ENCODE results near the gene CIB4.

Gene CIB4

DNA sequence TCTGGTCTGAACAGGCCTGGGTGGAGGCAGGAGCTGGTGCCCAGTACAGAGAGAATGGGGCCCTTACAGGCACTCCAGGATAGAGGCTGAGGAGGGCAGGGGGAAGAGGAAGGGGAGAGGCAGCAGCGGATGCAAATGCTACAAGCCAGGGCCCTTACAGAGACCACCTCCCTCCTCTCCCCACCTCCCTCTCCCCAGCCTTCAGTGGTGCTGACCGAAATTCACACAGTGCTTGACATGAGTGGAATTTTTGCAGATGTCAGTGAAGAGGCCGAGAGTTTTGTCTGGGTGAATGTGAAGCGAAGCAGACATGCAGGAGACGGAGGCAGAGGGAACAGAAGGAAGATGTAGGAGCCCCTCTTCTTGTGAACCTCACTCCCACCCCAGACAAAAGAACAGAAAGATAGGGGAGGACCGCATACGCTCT, 31.9 kb downstream of the CIB4 start:
- Histone ChIP-seq H3K27ac (ENCODE audit: insufficient read depth, low read length, poor library complexity, severe bottlenecking) (no peak overlapping the region), H3K4me1 (ENCODE audit: control insufficient read depth, insufficient read depth, low read length, poor library complexity, severe bottlenecking) (no peaks in the 10 kb centered on the region), H3K9me3 (ENCODE audit: control insufficient read depth, low read length) (no peaks in the 10 kb centered on the region), H3K36me3 (ENCODE audit: control insufficient read depth, insufficient read depth, low read length) (no peaks in the 10 kb centered on the region), H3K27me3 (replicated peaks; ENCODE audit: control insufficient read depth, insufficient read depth, low read length, poor library complexity, severe bottlenecking) (no peaks in the 10 kb centered on the region), H3K4me3 (ENCODE audit: insufficient read depth, low read depth, low read length, poor library complexity, severe bottlenecking) (no peak overlapping the region)
- no peak for DNase-seq

- no peak overlapping the region for H3K27ac ChIP-seq (ENCODE audit: insufficient read depth, low read length, poor library complexity, severe bottlenecking)
- no peak for DNase-seq
- H3K4me3 ChIP-seq (ENCODE audit: insufficient read depth, low read depth, low read length, poor library complexity, severe bottlenecking), result no peak overlapping the region
- no peaks in the 10 kb centered on the region for H3K27me3 ChIP-seq (replicated peaks; ENCODE audit: control insufficient read depth, insufficient read depth, low read length, poor library complexity, severe bottlenecking)
- no peaks in the 10 kb centered on the region for H3K36me3 ChIP-seq (ENCODE audit: control insufficient read depth, insufficient read depth, low read length)
- no peaks in the 10 kb centered on the region for H3K4me1 ChIP-seq (ENCODE audit: control insufficient read depth, insufficient read depth, low read length, poor library complexity, severe bottlenecking)
- H3K9me3 ChIP-seq (ENCODE audit: control insufficient read depth, low read length), result no peaks in the 10 kb centered on the region
These were observed 32.6 kb downstream of the CIB4 start for GRCh38 chr2:26608557-26608956.

GRCh38 chr2:26607698-26608097, 33.5 kb downstream of the CIB4 start:
- no peak for DNase-seq
- no peaks in the 10 kb centered on the region for H3K27me3 ChIP-seq (replicated peaks; ENCODE audit: control insufficient read depth, insufficient read depth, low read length, poor library complexity, severe bottlenecking)
- no peaks in the 10 kb centered on the region for H3K4me1 ChIP-seq (ENCODE audit: control insufficient read depth, insufficient read depth, low read length, poor library complexity, severe bottlenecking)
- no peaks in the 10 kb centered on the region for H3K9me3 ChIP-seq (ENCODE audit: control insufficient read depth, low read length)
- H3K36me3 ChIP-seq (ENCODE audit: control insufficient read depth, insufficient read depth, low read length), result no peaks in the 10 kb centered on the region
- no peak overlapping the region for H3K4me3 ChIP-seq (ENCODE audit: insufficient read depth, low read depth, low read length, poor library complexity, severe bottlenecking)
- H3K27ac ChIP-seq (ENCODE audit: insufficient read depth, low read length, poor library complexity, severe bottlenecking), result no peak overlapping the region

- Histone ChIP-seq H3K27me3 (replicated peaks; ENCODE audit: control insufficient read depth, insufficient read depth, low read length, poor library complexity, severe bottlenecking) (no peaks in the 10 kb centered on the region), H3K9me3 (ENCODE audit: control insufficient read depth, low read length) (no peaks in the 10 kb centered on the region), H3K36me3 (ENCODE audit: control insufficient read depth, insufficient read depth, low read length) (no peaks in the 10 kb centered on the region), H3K4me3 (ENCODE audit: insufficient read depth, low read depth, low read length, poor library complexity, severe bottlenecking) (no peak overlapping the region), H3K4me1 (ENCODE audit: control insufficient read depth, insufficient read depth, low read length, poor library complexity, severe bottlenecking) (no peaks in the 10 kb centered on the region), H3K27ac (ENCODE audit: insufficient read depth, low read length, poor library complexity, severe bottlenecking) (no peak overlapping the region)
- no peak for DNase-seq
These were observed 34.3 kb downstream of the CIB4 start for GRCh38 chr2:26606847-26607190.

DNA sequence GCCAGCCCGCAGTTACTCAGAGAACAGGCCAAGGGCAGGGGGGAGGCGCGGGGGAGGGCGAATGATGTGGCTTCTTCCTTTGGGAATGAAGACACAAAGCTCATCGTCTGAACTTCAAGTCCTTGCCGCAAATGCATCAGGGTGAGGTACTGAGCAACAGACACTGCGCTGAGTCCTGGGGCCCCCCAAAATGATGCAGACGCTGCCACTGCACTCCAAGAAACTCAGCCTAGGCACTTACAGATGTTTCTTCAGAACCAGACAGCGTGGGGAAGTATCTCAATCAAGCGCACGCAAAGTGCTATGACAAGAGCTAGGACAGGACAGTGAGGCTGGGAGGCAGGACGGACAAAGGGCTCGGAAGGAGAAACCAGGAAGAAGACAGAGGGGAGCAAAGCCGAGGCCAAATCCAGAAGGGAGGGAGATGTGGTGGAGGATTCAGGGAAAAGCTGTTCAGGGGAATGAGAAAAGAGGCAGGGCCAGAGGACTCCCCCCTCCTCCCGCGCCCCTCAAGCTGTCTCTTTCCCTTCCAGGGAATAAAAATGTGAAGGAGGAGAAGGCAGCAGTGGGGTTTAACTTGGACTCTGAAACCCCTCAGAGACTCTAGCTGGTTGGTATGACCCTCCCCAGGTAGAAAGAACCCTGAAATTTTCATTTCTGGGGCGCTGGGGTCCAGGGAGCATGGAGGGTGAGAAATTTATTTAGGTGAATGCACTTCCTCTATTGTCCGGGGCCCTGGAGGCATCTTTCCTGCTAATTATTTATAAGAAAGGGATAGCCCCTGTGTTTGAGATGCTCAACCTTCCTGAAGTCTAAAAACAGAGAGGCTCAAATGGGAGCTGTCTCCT, 34.9 kb downstream of the CIB4 start:
- Histone ChIP-seq H3K36me3 (ENCODE audit: control insufficient read depth, insufficient read depth, low read length) (no peaks in the 10 kb centered on the region), H3K9me3 (ENCODE audit: control insufficient read depth, low read length) (no peaks in the 10 kb centered on the region), H3K4me3 (ENCODE audit: insufficient read depth, low read depth, low read length, poor library complexity, severe bottlenecking) (no peak overlapping the region), H3K27me3 (replicated peaks; ENCODE audit: control insufficient read depth, insufficient read depth, low read length, poor library complexity, severe bottlenecking) (no peaks in the 10 kb centered on the region), H3K27ac (ENCODE audit: insufficient read depth, low read length, poor library complexity, severe bottlenecking) (no peak overlapping the region), H3K4me1 (ENCODE audit: control insufficient read depth, insufficient read depth, low read length, poor library complexity, severe bottlenecking) (no peaks in the 10 kb centered on the region)
- no peak for DNase-seq

DNA sequence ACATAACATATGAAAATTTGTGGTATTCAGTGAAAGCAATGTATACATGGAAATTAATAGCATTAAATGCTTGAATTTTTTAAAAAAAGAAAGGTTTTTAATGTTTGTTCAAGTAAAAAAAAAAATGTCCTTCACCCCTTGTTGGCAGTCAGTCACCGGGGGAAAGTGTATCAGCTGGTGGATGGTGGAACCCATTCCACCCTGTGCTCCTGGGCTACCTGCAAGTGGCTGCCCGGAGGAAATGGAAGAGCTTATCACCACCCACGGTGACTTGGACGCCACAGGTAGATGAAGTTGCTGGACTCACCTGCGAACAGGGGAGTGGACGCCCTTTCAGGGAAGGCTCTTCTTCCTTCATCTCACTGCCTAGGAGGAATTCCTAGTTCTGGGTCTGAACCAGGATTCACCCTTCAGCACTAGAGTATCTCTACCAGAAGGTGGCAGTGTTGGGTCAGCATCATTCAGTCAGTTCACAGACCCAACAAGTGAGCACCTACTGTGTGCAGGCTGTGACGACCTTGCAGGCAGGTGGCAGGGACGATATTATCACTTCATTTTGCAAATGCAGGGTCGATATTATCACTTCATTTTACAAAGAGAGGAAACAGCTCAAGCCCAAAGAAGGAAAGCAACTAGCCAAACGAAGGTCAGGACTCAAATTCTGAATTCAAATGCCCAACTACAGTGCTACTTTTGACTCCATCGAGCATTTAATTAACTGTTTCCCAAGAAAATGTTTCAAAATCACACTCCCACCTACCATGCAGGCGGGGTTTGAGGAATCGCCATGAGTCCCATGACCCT, 35.8 kb downstream of the CIB4 start:
- H3K27me3 ChIP-seq (replicated peaks; ENCODE audit: control insufficient read depth, insufficient read depth, low read length, poor library complexity, severe bottlenecking), result no peaks in the 10 kb centered on the region
- no peak overlapping the region for H3K4me3 ChIP-seq (ENCODE audit: insufficient read depth, low read depth, low read length, poor library complexity, severe bottlenecking)
- no peaks in the 10 kb centered on the region for H3K36me3 ChIP-seq (ENCODE audit: control insufficient read depth, insufficient read depth, low read length)
- no peak overlapping the region for H3K27ac ChIP-seq (ENCODE audit: insufficient read depth, low read length, poor library complexity, severe bottlenecking)
- DNase-seq, result no peak
- H3K4me1 ChIP-seq (ENCODE audit: control insufficient read depth, insufficient read depth, low read length, poor library complexity, severe bottlenecking), result no peaks in the 10 kb centered on the region
- H3K9me3 ChIP-seq (ENCODE audit: control insufficient read depth, low read length), result no peaks in the 10 kb centered on the region

DNA sequence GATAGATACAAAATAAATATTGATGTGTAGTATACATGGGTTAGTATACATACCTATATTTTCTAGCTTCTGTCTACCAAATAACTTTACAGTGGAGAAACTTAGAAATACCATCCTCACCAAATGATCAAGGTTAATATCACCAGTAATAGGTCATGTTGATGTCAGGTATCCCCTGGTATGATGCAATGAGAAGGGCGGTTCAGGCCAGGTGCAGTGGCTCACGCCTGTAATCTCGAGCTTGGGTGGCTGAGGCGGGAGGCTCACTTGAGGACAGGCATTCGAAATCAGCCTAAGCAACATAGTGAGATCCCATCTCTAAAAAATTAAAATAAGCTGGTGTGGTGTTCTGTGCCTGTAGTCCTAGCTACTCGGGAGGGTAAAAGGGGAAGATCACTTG, 38.6 kb downstream of the CIB4 start:
- Histone ChIP-seq H3K27ac (ENCODE audit: insufficient read depth, low read length, poor library complexity, severe bottlenecking) (no peak overlapping the region), H3K4me3 (ENCODE audit: insufficient read depth, low read depth, low read length, poor library complexity, severe bottlenecking) (no peak overlapping the region), H3K4me1 (ENCODE audit: control insufficient read depth, insufficient read depth, low read length, poor library complexity, severe bottlenecking) (no peaks in the 10 kb centered on the region), H3K36me3 (ENCODE audit: control insufficient read depth, insufficient read depth, low read length) (no peaks in the 10 kb centered on the region), H3K9me3 (ENCODE audit: control insufficient read depth, low read length) (no peaks in the 10 kb centered on the region), H3K27me3 (replicated peaks; ENCODE audit: control insufficient read depth, insufficient read depth, low read length, poor library complexity, severe bottlenecking) (no peaks in the 10 kb centered on the region)
- DNase-seq, result no peak

- Histone ChIP-seq H3K4me3 (ENCODE audit: insufficient read depth, low read depth, low read length, poor library complexity, severe bottlenecking) (no peak overlapping the region), H3K36me3 (ENCODE audit: control insufficient read depth, insufficient read depth, low read length) (no peaks in the 10 kb centered on the region), H3K27me3 (replicated peaks; ENCODE audit: control insufficient read depth, insufficient read depth, low read length, poor library complexity, severe bottlenecking) (peaks cover 4% of the 10 kb centered on the region), H3K4me1 (ENCODE audit: control insufficient read depth, insufficient read depth, low read length, poor library complexity, severe bottlenecking) (no peaks in the 10 kb centered on the region), H3K9me3 (ENCODE audit: control insufficient read depth, low read length) (no peaks in the 10 kb centered on the region), H3K27ac (ENCODE audit: insufficient read depth, low read length, poor library complexity, severe bottlenecking) (no peak overlapping the region)
- DNase-seq, result no peak
These were observed 41.8 kb downstream of the CIB4 start for GRCh38 chr2:26599387-26599786.

DNA sequence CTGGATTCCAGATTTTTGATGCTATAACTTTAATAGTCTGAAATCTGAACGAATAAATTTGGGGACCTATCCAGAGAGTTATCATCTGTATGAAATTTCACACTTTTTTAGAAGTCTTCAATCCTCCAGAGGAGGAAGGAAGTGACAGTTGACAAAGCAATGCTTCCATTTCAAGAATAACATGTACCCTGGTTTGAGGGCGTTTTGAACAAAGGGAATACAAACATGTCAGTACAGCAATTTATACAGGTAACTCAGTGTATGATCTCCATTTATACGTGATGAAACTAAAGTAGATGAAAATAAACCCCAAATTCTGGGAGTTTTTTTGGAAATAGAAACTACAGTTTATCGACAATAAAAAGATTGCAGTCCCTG, 42.2 kb downstream of the CIB4 start:
- Histone ChIP-seq H3K9me3 (ENCODE audit: control insufficient read depth, low read length) (no peaks in the 10 kb centered on the region), H3K4me1 (ENCODE audit: control insufficient read depth, insufficient read depth, low read length, poor library complexity, severe bottlenecking) (no peaks in the 10 kb centered on the region), H3K4me3 (ENCODE audit: insufficient read depth, low read depth, low read length, poor library complexity, severe bottlenecking) (no peak overlapping the region), H3K36me3 (ENCODE audit: control insufficient read depth, insufficient read depth, low read length) (no peaks in the 10 kb centered on the region), H3K27me3 (replicated peaks; ENCODE audit: control insufficient read depth, insufficient read depth, low read length, poor library complexity, severe bottlenecking) (peaks cover 7% of the 10 kb centered on the region), H3K27ac (ENCODE audit: insufficient read depth, low read length, poor library complexity, severe bottlenecking) (no peak overlapping the region)
- DNase-seq, result no peak

DNA sequence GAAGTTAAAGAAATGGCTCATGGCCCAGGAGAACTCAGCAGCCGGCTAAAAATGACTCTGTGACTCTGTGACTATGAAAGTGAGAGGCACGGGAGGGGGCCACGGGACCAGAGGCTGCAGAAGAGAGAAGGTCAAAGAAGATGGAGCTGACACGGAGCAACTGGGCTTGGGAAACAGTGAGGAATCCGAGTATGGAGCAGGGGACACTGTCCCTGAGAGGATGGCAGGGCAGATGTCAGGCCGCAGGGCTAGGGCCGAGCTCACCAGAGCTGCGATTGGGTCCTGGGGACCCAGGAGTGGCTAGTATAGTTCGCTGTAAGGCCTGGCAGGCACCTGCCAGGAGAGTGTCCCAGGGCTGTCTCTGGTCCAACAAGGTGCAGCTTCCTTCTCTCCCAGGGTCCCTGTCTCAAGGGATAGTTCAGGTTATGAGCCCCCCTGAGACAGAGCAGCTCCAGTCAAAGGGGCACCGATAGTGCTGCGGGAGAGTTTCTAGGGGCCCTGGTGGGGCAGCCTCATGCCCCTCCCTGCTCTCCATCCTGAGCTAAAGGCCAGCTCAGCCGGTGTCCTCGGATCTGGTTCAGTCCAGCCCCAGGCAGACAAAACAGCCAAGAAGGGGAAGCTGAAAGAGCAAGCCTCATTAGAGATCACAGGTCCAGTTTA, 42.7 kb downstream of the CIB4 start:
- DNase-seq, result no peak
- no peaks in the 10 kb centered on the region for H3K4me1 ChIP-seq (ENCODE audit: control insufficient read depth, insufficient read depth, low read length, poor library complexity, severe bottlenecking)
- H3K27me3 ChIP-seq (replicated peaks; ENCODE audit: control insufficient read depth, insufficient read depth, low read length, poor library complexity, severe bottlenecking), result peaks cover 7% of the 10 kb centered on the region
- no peaks in the 10 kb centered on the region for H3K36me3 ChIP-seq (ENCODE audit: control insufficient read depth, insufficient read depth, low read length)
- no peaks in the 10 kb centered on the region for H3K9me3 ChIP-seq (ENCODE audit: control insufficient read depth, low read length)
- H3K4me3 ChIP-seq (ENCODE audit: insufficient read depth, low read depth, low read length, poor library complexity, severe bottlenecking), result no peak overlapping the region
- no peak overlapping the region for H3K27ac ChIP-seq (ENCODE audit: insufficient read depth, low read length, poor library complexity, severe bottlenecking)
